Measurements from ENCODE around the gene MAP7.

The MAP7 gene

GRCh38 chr6:136464148-136464547, 86.1 kb downstream of the MAP7 start:
- no peak for TF ChIP-seq CTCF (IDR thresholded peaks at IDR 0.05; ENCODE audit: low read depth, low read length)
- TF ChIP-seq EZH2phosphoT487 (IDR thresholded peaks at IDR 0.05; ENCODE audit: low read depth): no peak
- H3K4me3 ChIP-seq (ENCODE audit: low read length): no peak overlapping the region
- H3K27me3 ChIP-seq (ENCODE audit: low read depth, low read length): no peaks in the 10 kb centered on the region
- H3K9me3 ChIP-seq (ENCODE audit: insufficient read depth, low read length): no peaks in the 10 kb centered on the region
- no peaks in the 10 kb centered on the region for H3K36me3 ChIP-seq (replicated peaks; ENCODE audit: low read depth, low read length)
- no peaks in the 10 kb centered on the region for H4K20me1 ChIP-seq (ENCODE audit: insufficient read depth, low read length)
- H3K4me2 ChIP-seq (ENCODE audit: low read length): no peak overlapping the region
- no peak overlapping the region for H3K27ac ChIP-seq (ENCODE audit: low read length)
- H3K9ac ChIP-seq (ENCODE audit: low read length): no peak overlapping the region
- no peak overlapping the region for H2AFZ ChIP-seq (ENCODE audit: low read depth, low read length)
- H3K79me2 ChIP-seq (ENCODE audit: low read length): no peaks in the 10 kb centered on the region
- no peaks in the 10 kb centered on the region for H3K4me1 ChIP-seq (ENCODE audit: low read length)

- Histone ChIP-seq H3K4me2 (ENCODE audit: low read length) (no peak overlapping the region), H2AFZ (ENCODE audit: low read depth, low read length) (no peak overlapping the region), H3K9ac (ENCODE audit: low read length) (no peak overlapping the region), H3K36me3 (replicated peaks; ENCODE audit: low read depth, low read length) (no peaks in the 10 kb centered on the region), H3K27ac (ENCODE audit: low read length) (no peak overlapping the region), H3K4me3 (ENCODE audit: low read length) (no peak overlapping the region), H3K27me3 (ENCODE audit: low read depth, low read length) (no peaks in the 10 kb centered on the region), H4K20me1 (ENCODE audit: insufficient read depth, low read length) (no peaks in the 10 kb centered on the region), H3K9me3 (ENCODE audit: insufficient read depth, low read length) (no peaks in the 10 kb centered on the region), H3K4me1 (ENCODE audit: low read length) (no peaks in the 10 kb centered on the region), H3K79me2 (ENCODE audit: low read length) (no peaks in the 10 kb centered on the region)
- TF ChIP-seq EZH2phosphoT487 (IDR thresholded peaks at IDR 0.05; ENCODE audit: low read depth) (no peak), CTCF (IDR thresholded peaks at IDR 0.05; ENCODE audit: low read depth, low read length) (no peak)
Measured at GRCh38 chr6:136463743-136464142, 86.5 kb downstream of the MAP7 start.

- H3K27ac ChIP-seq (ENCODE audit: low read length): no peak overlapping the region
- no peak overlapping the region for H3K4me2 ChIP-seq (ENCODE audit: low read length)
- H2AFZ ChIP-seq (ENCODE audit: low read depth, low read length): no peak overlapping the region
Measured at GRCh38 chr6:136446579-136447187, 103.5 kb downstream of the MAP7 start.

GRCh38 chr6:136446145-136446544, 104.1 kb downstream of the MAP7 start:
- H3K9me3 ChIP-seq (ENCODE audit: insufficient read depth, low read length): no peaks in the 10 kb centered on the region
- no peaks in the 10 kb centered on the region for H3K79me2 ChIP-seq (ENCODE audit: low read length)
- H3K4me3 ChIP-seq (ENCODE audit: low read length): no peak overlapping the region
- no peaks in the 10 kb centered on the region for H3K36me3 ChIP-seq (replicated peaks; ENCODE audit: low read depth, low read length)
- no peaks in the 10 kb centered on the region for H4K20me1 ChIP-seq (ENCODE audit: insufficient read depth, low read length)
- TF ChIP-seq EZH2phosphoT487 (IDR thresholded peaks at IDR 0.05; ENCODE audit: low read depth) (no peak), CTCF (IDR thresholded peaks at IDR 0.05; ENCODE audit: low read depth, low read length) (no peak)
- H3K4me1 ChIP-seq (ENCODE audit: low read length): no peaks in the 10 kb centered on the region
- no peak overlapping the region for H3K27ac ChIP-seq (ENCODE audit: low read length)
- H3K27me3 ChIP-seq (ENCODE audit: low read depth, low read length): no peaks in the 10 kb centered on the region
- no peak overlapping the region for H3K4me2 ChIP-seq (ENCODE audit: low read length)
- no peak overlapping the region for H2AFZ ChIP-seq (ENCODE audit: low read depth, low read length)
- H3K9ac ChIP-seq (ENCODE audit: low read length): no peak overlapping the region

More at GRCh38 chr6:136446579-136447187, 103.5 kb downstream of the MAP7 start:
- Histone ChIP-seq H3K27me3 (ENCODE audit: low read depth, low read length) (no peaks in the 10 kb centered on the region), H3K9ac (ENCODE audit: low read length) (no peak overlapping the region), H4K20me1 (ENCODE audit: insufficient read depth, low read length) (no peaks in the 10 kb centered on the region), H3K9me3 (ENCODE audit: insufficient read depth, low read length) (no peaks in the 10 kb centered on the region), H3K79me2 (ENCODE audit: low read length) (no peaks in the 10 kb centered on the region), H3K36me3 (replicated peaks; ENCODE audit: low read depth, low read length) (no peaks in the 10 kb centered on the region), H3K4me1 (ENCODE audit: low read length) (no peaks in the 10 kb centered on the region), H3K4me3 (ENCODE audit: low read length) (no peak overlapping the region)
- TF ChIP-seq EZH2phosphoT487 (IDR thresholded peaks at IDR 0.05; ENCODE audit: low read depth) (no peak), CTCF (IDR thresholded peaks at IDR 0.05; ENCODE audit: low read depth, low read length) (no peak)

Data from OCI-LY3 (cell line).